Measurements from ENCODE around the gene NOXA1. TPM values are rescaled to one million over a fixed set of nuclear protein-coding genes. Genes with fewer than 3 reads are reported as not detected.

NOXA1 gene
- total RNA-seq, 6 experiments from 2014 or later: 4.7 to 8.0 (median 5.7) TPM

GRCh38 chr9:137381501-137382443 lies 41.4 kb upstream of the NOXA1 start:
- TF ChIP-seq CTCF (IDR thresholded peaks at IDR 0.05): no peak
- intact Hi-C loops (cut with DNase I): no loop called here
- Histone ChIP-seq H3K4me1 (no peaks in the 10 kb centered on the region), H3K27ac (no peak overlapping the region), H3K9me3 (no peaks in the 10 kb centered on the region), H3K27me3 (no peaks in the 10 kb centered on the region), H3K36me3 (no peaks in the 10 kb centered on the region), H3K4me3 (no peak overlapping the region)
- peak in 2 of 3 donors; percentile 42 to 50 for DNase-seq
- 90% methylated on average over 43 of the region's 53 CpGs for WGBS (ENCODE audit: insufficient coverage, low coverage, low lambda C conversion rate, missing lambda C conversion rate)
- peak in 1 of 4 donors; percentile 11 for ATAC-seq

- WGBS (ENCODE audit: insufficient coverage, low coverage, low lambda C conversion rate, missing lambda C conversion rate): 85% methylated on average over 7 of the region's 25 CpGs
- intact Hi-C loops (cut with DNase I): no loop called here
- TF ChIP-seq POLR2A (IDR thresholded peaks at IDR 0.05): no peak
- TF ChIP-seq CTCF (IDR thresholded peaks at IDR 0.05): no peak
Measured at GRCh38 chr9:137382444-137383080, 40.6 kb upstream of the NOXA1 start.

GRCh38 chr9:137383081-137383783 lies 40.0 kb upstream of the NOXA1 start:
- H3K27me3 ChIP-seq: no peaks in the 10 kb centered on the region
- ATAC-seq (no peak), DNase-seq (peak in 2 of 3 donors; percentile 14 to 48)
- H3K27ac ChIP-seq: no peak overlapping the region
- intact Hi-C loops (cut with DNase I): no loop called here
- H3K9me3 ChIP-seq: no peaks in the 10 kb centered on the region
- H3K4me1 ChIP-seq: no peaks in the 10 kb centered on the region
- 93% methylated on average over 3 of the region's 27 CpGs for WGBS (ENCODE audit: insufficient coverage, low coverage, low lambda C conversion rate, missing lambda C conversion rate)
- no peaks in the 10 kb centered on the region for H3K36me3 ChIP-seq
- no peak for TF ChIP-seq CTCF (IDR thresholded peaks at IDR 0.05)
- TF ChIP-seq POLR2A (IDR thresholded peaks at IDR 0.05): no peak
- H3K4me3 ChIP-seq: no peak overlapping the region

More at GRCh38 chr9:137382444-137383080, 40.6 kb upstream of the NOXA1 start:
- DNase-seq (peak; percentile 17 to 46 (median 45)), ATAC-seq (peak; percentile 11 to 26 (median 18))
- no peaks in the 10 kb centered on the region for H3K9me3 ChIP-seq
- H3K4me1 ChIP-seq: no peaks in the 10 kb centered on the region
- H3K27ac ChIP-seq: no peak overlapping the region
- H3K27me3 ChIP-seq: no peaks in the 10 kb centered on the region
- H3K36me3 ChIP-seq: no peaks in the 10 kb centered on the region
- no peak overlapping the region for H3K4me3 ChIP-seq

GRCh38 chr9:137383784-137384756 lies 39.1 kb upstream of the NOXA1 start:
- H3K9me3 ChIP-seq: no peaks in the 10 kb centered on the region
- ATAC-seq (no peak), DNase-seq (peak in 2 of 3 donors; percentile 19 to 43)
- no peak overlapping the region for H3K4me3 ChIP-seq
- WGBS (ENCODE audit: insufficient coverage, low coverage, low lambda C conversion rate, missing lambda C conversion rate): 83% methylated on average over 18 of the region's 39 CpGs
- no peaks in the 10 kb centered on the region for H3K27me3 ChIP-seq
- no peaks in the 10 kb centered on the region for H3K36me3 ChIP-seq
- TF ChIP-seq POLR2A (IDR thresholded peaks at IDR 0.05): no peak
- no peak for TF ChIP-seq CTCF (IDR thresholded peaks at IDR 0.05)
- H3K4me1 ChIP-seq: no peaks in the 10 kb centered on the region
- no peak overlapping the region for H3K27ac ChIP-seq
- intact Hi-C loops (cut with DNase I): no loop called here

Data from right lobe of liver (tissue), 6 donors.